OCI-LY1 (cell line): ENCODE data around the gene MAST4.
"Not testable (repeated sequence)": the region's sequence is repeated elsewhere in the genome, so short reads cannot be mapped to it uniquely, and the experiment has no call there.

Experiments
- H2AFZ ChIP-seq: fragments of 200-600 bp; sonication (generic), shearing (Covaris generic); 2 replicates; pipeline ENCODE4 v1.6.0; 2014; ENCODE audit warnings: antibody characterized with exemption, mild to moderate bottlenecking, low read length
- H3F3A ChIP-seq: fragments of 200-600 bp; sonication (generic), shearing (Covaris generic); 2 replicates; pipeline ENCODE4 v1.6.0; 2014; ENCODE audit warnings: mild to moderate bottlenecking, antibody characterized with exemption, low read length, moderate library complexity; ENCODE audit not compliant: insufficient read depth
- H3K27ac ChIP-seq: fragments of 200-600 bp; sonication (generic); 2 replicates; pipeline ENCODE4 v1.5.1; 2014; ENCODE audit warnings: low read length, mixed run types, mild to moderate bottlenecking, low read depth; ENCODE audit not compliant: poor library complexity, severe bottlenecking
- H3K27me3 ChIP-seq: fragments of 200-600 bp; sonication (generic); 2 replicates; pipeline ENCODE4 v1.6.0; 2014; ENCODE audit warnings: antibody characterized with exemption, mild to moderate bottlenecking, low read length, moderate library complexity; ENCODE audit not compliant: insufficient read depth
- H3K36me3 ChIP-seq: fragments of 200-600 bp; sonication (generic); 2 replicates; pipeline ENCODE4 v1.6.1; 2014; ENCODE audit warnings: mild to moderate bottlenecking, antibody characterized with exemption, low read length, moderate library complexity, mixed read lengths; ENCODE audit not compliant: insufficient read depth
- H3K4me1 ChIP-seq: fragments of 200-600 bp; sonication (generic); 2 replicates; pipeline ENCODE4 v1.5.1; 2014; ENCODE audit warnings: mild to moderate bottlenecking, low read length, moderate library complexity; ENCODE audit not compliant: insufficient read depth, severe bottlenecking
- H3K4me2 ChIP-seq: fragments of 200-600 bp; sonication (generic), shearing (Covaris generic); 2 replicates; pipeline ENCODE4 v1.6.1; 2014; ENCODE audit warnings: low read length
- H3K4me3 ChIP-seq: fragments of 200-600 bp; sonication (generic); 2 replicates; pipeline ENCODE4 v1.5.1; 2014; ENCODE audit warnings: low read length, low read depth, mild to moderate bottlenecking, mixed read lengths; ENCODE audit not compliant: poor library complexity, severe bottlenecking
- H3K79me2 ChIP-seq: fragments of 200-600 bp; shearing (Covaris generic); 2 replicates; pipeline ENCODE4 v1.6.1; 2016; ENCODE audit warnings: mixed run types, low read length, mixed read lengths; ENCODE audit not compliant: insufficient read depth
- H3K9ac ChIP-seq: fragments of 200-600 bp; sonication (generic), shearing (Covaris generic); 2 replicates; pipeline ENCODE4 v1.6.1; 2014; ENCODE audit warnings: mild to moderate bottlenecking, low read length, mixed read lengths
- H3K9me2 ChIP-seq: fragments of 200-600 bp; sonication (generic), shearing (Covaris generic); 2 replicates; pipeline ENCODE4 v1.6.1; 2014; ENCODE audit warnings: low read depth, mild to moderate bottlenecking, low read length, mixed read lengths
- H3K9me3 ChIP-seq: fragments of 200-600 bp; shearing (Covaris generic); 2 replicates; pipeline ENCODE4 v1.6.1; 2014; ENCODE audit warnings: low read length, mixed read lengths
- H4K20me1 ChIP-seq: fragments of 200-600 bp; sonication (generic), shearing (Covaris generic); 2 replicates; pipeline ENCODE4 v1.6.0; 2016; ENCODE audit warnings: mild to moderate bottlenecking, low read length; ENCODE audit not compliant: insufficient read depth
- EZH2 ChIP-seq: fragments of 200-600 bp; sonication (generic), shearing (Covaris generic); IDR thresholded peaks from 2 replicates; pipeline ENCODE4 v1.8.0; 2017; ENCODE audit warnings: borderline replicate concordance, mixed run types, mild to moderate bottlenecking, antibody characterized with exemption, low read length, moderate library complexity, mixed read lengths
- TF ChIP-seq, protein P1 (sequence below): fragments of 200-600 bp; sonication (generic), shearing (Covaris generic); IDR thresholded peaks from 2 replicates; pipeline ENCODE4 v1.5.1; 2017; ENCODE audit warnings: mild to moderate bottlenecking, antibody characterized with exemption, low read length, moderate library complexity, mixed read lengths

The MAST4 gene

DNA sequence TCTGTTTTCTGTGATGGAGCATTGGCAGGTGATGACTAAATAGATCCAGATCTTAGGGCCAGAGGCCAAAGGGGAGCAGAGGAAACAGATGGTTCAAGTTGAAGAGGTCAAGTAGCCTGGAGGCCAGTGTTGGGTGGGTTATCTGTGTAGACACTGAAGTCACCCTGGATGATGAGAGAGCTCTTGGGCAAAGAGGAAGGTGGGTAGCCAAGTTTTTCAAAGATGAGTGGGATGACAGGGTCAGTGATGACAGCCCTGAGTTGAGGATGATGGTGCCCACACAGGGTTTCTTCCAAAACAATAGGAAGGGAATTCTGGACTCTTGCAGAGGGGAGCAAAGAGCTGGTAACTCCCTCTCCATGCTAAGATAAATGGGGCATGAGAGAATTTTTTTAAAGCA is 523.8 kb downstream of the MAST4 start:
- TF ChIP-seq, protein P1, sequence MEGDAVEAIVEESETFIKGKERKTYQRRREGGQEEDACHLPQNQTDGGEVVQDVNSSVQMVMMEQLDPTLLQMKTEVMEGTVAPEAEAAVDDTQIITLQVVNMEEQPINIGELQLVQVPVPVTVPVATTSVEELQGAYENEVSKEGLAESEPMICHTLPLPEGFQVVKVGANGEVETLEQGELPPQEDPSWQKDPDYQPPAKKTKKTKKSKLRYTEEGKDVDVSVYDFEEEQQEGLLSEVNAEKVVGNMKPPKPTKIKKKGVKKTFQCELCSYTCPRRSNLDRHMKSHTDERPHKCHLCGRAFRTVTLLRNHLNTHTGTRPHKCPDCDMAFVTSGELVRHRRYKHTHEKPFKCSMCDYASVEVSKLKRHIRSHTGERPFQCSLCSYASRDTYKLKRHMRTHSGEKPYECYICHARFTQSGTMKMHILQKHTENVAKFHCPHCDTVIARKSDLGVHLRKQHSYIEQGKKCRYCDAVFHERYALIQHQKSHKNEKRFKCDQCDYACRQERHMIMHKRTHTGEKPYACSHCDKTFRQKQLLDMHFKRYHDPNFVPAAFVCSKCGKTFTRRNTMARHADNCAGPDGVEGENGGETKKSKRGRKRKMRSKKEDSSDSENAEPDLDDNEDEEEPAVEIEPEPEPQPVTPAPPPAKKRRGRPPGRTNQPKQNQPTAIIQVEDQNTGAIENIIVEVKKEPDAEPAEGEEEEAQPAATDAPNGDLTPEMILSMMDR: no peak
- TF ChIP-seq EZH2: no peak
- H3K4me1 ChIP-seq: no peaks in the 10 kb centered on the region

DNA sequence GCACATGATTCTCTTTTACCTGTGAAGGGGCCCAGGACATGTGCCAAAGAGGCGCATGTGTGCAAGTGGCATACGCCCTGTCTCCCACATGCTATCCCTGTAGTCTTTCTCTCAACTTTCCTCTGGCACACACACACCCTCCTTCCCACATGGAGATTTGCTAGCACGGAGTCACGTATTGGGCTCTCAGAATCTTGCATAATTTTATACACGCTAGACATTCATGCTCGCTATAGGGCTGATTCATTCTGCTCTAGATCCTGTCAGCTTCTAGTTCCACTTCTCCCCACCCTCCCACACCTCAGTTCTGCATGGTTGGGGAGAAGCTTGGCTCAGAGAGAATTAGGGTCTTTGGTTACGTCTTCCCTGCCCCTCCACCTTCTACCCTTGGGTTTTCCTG is 527.6 kb downstream of the MAST4 start:
- no peak overlapping the region for H3K9ac ChIP-seq
- no peaks in the 10 kb centered on the region for H3K4me1 ChIP-seq
- H3K27me3 ChIP-seq: no peaks in the 10 kb centered on the region
- TF ChIP-seq, protein P1: no peak
- TF ChIP-seq EZH2: no peak
- no peaks in the 10 kb centered on the region for H3K79me2 ChIP-seq
- H3F3A ChIP-seq: no peaks in the 10 kb centered on the region
- no peaks in the 10 kb centered on the region for H3K9me2 ChIP-seq
- H3K36me3 ChIP-seq: no peaks in the 10 kb centered on the region
- H3K9me3 ChIP-seq: no peaks in the 10 kb centered on the region
- no peak overlapping the region for H3K27ac ChIP-seq
- H3K4me2 ChIP-seq: no peak overlapping the region
- H4K20me1 ChIP-seq: no peaks in the 10 kb centered on the region
- H3K4me3 ChIP-seq: no peak overlapping the region
- H2AFZ ChIP-seq: no peak overlapping the region

More for the DNA sequence above, 523.8 kb downstream of the MAST4 start:
- Histone ChIP-seq H3K9me2 (no peaks in the 10 kb centered on the region), H3K79me2 (no peaks in the 10 kb centered on the region), H3F3A (no peaks in the 10 kb centered on the region), H3K36me3 (no peaks in the 10 kb centered on the region), H3K4me2 (no peak overlapping the region), H3K27ac (no peak overlapping the region), H3K9ac (no peak overlapping the region), H3K4me3 (no peak overlapping the region), H2AFZ (no peak overlapping the region), H4K20me1 (no peaks in the 10 kb centered on the region), H3K27me3 (no peaks in the 10 kb centered on the region), H3K9me3 (no peaks in the 10 kb centered on the region)

DNA sequence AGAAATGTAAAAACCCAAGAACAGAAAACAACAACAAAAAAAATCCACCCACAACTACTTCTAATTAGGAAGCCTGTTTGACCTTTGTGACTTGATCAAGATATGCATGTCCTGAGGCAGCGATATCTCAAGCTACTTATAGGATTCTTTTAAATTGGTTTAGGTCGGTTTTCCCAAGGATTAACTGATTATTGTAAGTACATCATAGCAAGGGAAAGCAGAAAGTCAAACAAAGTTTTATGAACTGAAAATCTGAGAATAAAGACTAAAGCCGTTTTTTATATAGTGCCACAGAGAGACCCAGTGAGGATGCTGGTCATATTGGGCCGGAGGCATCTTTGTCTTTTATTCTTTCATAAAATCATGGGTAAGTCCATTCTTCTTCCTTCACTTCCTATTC is 528.4 kb downstream of the MAST4 start:
- Histone ChIP-seq H2AFZ (no peak overlapping the region), H3K4me1 (no peaks in the 10 kb centered on the region), H3K9ac (no peak overlapping the region), H3F3A (no peaks in the 10 kb centered on the region), H3K4me2 (no peak overlapping the region), H3K4me3 (no peak overlapping the region), H3K9me2 (no peaks in the 10 kb centered on the region), H3K36me3 (no peaks in the 10 kb centered on the region), H3K9me3 (no peaks in the 10 kb centered on the region), H3K27ac (no peak overlapping the region), H3K79me2 (no peaks in the 10 kb centered on the region), H4K20me1 (no peaks in the 10 kb centered on the region), H3K27me3 (no peaks in the 10 kb centered on the region)
- TF ChIP-seq EZH2: no peak
- TF ChIP-seq, protein P1: no peak

DNA sequence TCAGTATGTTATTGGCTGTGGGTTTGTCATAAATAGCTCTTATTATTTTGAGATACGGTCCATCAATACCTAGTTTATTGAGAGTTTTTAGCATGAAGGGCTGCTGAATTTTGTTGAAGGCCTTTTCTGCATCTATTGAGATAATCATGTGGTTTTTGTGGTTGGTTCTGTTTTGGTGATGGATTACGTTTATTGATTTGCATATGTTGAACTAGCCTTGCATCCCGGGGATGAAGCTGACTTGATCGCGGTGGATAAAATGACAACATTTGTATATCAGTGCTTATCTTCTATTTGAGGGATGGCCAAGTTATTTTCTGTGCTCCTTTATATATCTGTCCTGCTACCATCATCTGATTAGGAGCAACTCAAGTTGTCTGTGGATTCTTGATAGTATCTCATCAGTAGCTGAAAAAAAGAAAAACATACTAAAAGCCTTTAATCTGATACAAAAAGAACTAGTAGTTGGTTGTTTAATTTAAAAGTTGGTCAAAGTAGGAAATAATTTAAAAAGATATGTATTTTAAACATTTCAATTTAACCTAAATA is 531.2 kb downstream of the MAST4 start:
- H3K9me2 ChIP-seq, H3K9ac ChIP-seq, H3K79me2 ChIP-seq, H3K4me3 ChIP-seq, H3K36me3 ChIP-seq, H3F3A ChIP-seq, H4K20me1 ChIP-seq, H3K4me2 ChIP-seq, H3K27me3 ChIP-seq, H2AFZ ChIP-seq, H3K27ac ChIP-seq, H3K9me3 ChIP-seq, H3K4me1 ChIP-seq: not testable (repeated sequence)
